ENCODE data around the gene PRDM7. TPM values are rescaled to one million over a fixed set of nuclear protein-coding genes. Genes with fewer than 3 reads are reported as not detected.

PRDM7 gene
- total and polyA plus RNA-seq, 2 of the 4 experiments (the other 2 are of a cell fraction) = not detected

DNA sequence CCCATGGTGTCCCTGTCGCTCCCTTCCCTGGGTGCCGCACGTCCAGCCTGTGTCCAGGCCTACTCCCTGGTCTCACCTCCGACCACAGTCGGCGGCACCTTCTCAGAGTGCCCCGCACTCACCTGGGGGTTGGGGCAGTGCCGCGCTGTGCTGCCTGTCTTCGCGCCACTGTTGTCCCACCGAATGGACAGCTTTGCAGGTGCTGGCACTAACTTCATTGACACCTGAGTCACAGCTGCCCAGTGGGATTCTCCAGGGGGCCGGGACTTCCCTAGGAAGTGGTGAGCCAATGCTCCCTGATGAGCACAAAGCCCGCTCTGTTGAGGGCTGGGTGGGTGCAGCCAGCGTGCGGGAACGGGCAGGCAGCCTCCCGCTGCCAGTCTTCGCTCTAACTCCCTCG is 33.6 kb downstream of the PRDM7 start:
- Histone ChIP-seq H3K27ac (ENCODE audit: insufficient read depth, low read length) (no peak overlapping the region), H2BK120ac (ENCODE audit: low read depth, low read length) (no peak overlapping the region), H3K9me3 (ENCODE audit: control insufficient read depth, insufficient read depth, low read length) (no peaks in the 10 kb centered on the region), H3K4me3 (ENCODE audit: insufficient read depth, low read depth, low read length) (no peak overlapping the region), H3K36me3 (ENCODE audit: control insufficient read depth, insufficient read depth, low read length) (peaks cover 28% of the 10 kb centered on the region), H3K4me1 (ENCODE audit: control insufficient read depth, insufficient read depth, low read length) (peaks cover 11% of the 10 kb centered on the region), H4K5ac (ENCODE audit: low read depth, low read length) (no peak overlapping the region), H2BK15ac (ENCODE audit: low read depth, low read length) (no peak overlapping the region), H3K9me1 (ENCODE audit: insufficient read depth, low read length) (no peaks in the 10 kb centered on the region), H3K4ac (ENCODE audit: low read depth, low read length) (no peak overlapping the region), H2AK5ac (ENCODE audit: low read depth, low read length) (no peak overlapping the region), H2AK9ac (replicated peaks; ENCODE audit: low read depth, low read length, poor library complexity) (no peak overlapping the region), H2AFZ (replicated peaks; ENCODE audit: low read length, poor library complexity) (no peak overlapping the region), H3K27me3 (ENCODE audit: control insufficient read depth, insufficient read depth, low read length) (no peaks in the 10 kb centered on the region), H3K18ac (ENCODE audit: low read depth, low read length) (no peak overlapping the region), H3K9ac (ENCODE audit: low read depth, low read length) (no peak overlapping the region), H3K14ac (replicated peaks; ENCODE audit: low read depth, low read length) (no peak overlapping the region), H2BK5ac (ENCODE audit: low read depth, low read length, poor library complexity, severe bottlenecking) (no peak overlapping the region), H4K8ac (ENCODE audit: low read depth in 2 of 2, low read length in 2 of 2) (no peak overlapping the region), H3K4me2 (ENCODE audit: low read depth, low read length) (no peak overlapping the region), H3K79me1 (ENCODE audit: low read depth in 1 of 2, low read length in 2 of 2) (no peaks in the 10 kb centered on the region), H4K91ac (ENCODE audit: insufficient read depth, low read depth, low read length) (no peak overlapping the region), H3K56ac (ENCODE audit: extremely low read depth, insufficient read depth, low read length) (no peak overlapping the region), H4K20me1 (ENCODE audit: insufficient read depth, low read length) (no peaks in the 10 kb centered on the region), H2BK20ac (ENCODE audit: low read depth, low read length) (no peak overlapping the region), H3K23ac (ENCODE audit: low read depth, low read length) (no peak overlapping the region)
- POLR2A ChIA-PET (ENCODE audit: unreplicated experiment) = no interaction called here
- BruUV-seq (replicated peaks) = no TSS peak
- 97% methylated on average over 13 of the region's 20 CpGs; no CpG with 5 or more reads in 1 of the 2 experiments for WGBS, 2 experiments (ENCODE audit: extremely low coverage in 2 of 2, insufficient read length in 1 of 2)
- CTCF ChIA-PET = no interaction called here
- DNase-seq (no peak), ATAC-seq (ENCODE audit: low read depth) (no peak)
- dilution Hi-C loops (cut with HindIII; ENCODE audit: low sequenced_read_pairs, unreplicated experiment) (no loop called here), in situ Hi-C loops (cut with MboI; ENCODE audit: low sequenced_read_pairs) (no loop called here), intact Hi-C loops (cut with micrococcal nuclease) (no loop called here)
- TF ChIP-seq MAFK (IDR thresholded peaks at IDR 0.05; ENCODE audit: low read depth, low read length) (no peak), NFE2L2 (IDR thresholded peaks at IDR 0.05; ENCODE audit: low read depth, low read length) (no peak), RFX5 (IDR thresholded peaks at IDR 0.05; ENCODE audit: low read depth, low read length) (no peak), MXI1 (IDR thresholded peaks at IDR 0.05; ENCODE audit: borderline replicate concordance, low read depth, low read length) (no peak), CHD1 (IDR thresholded peaks at IDR 0.05; ENCODE audit: low read depth, low read length) (no peak), POLR2A (IDR thresholded peaks at IDR 0.05; ENCODE audit: low read depth, low read length) (no peak), MAZ (IDR thresholded peaks at IDR 0.05; ENCODE audit: borderline replicate concordance, low read depth, low read length) (no peak), RAD21 (IDR thresholded peaks at IDR 0.05; ENCODE audit: low read length) (no peak), SMC3 (IDR thresholded peaks at IDR 0.05; ENCODE audit: low read depth, low read length) (no peak), RCOR1 (IDR thresholded peaks at IDR 0.05; ENCODE audit: insufficient replicate concordance, low read length) (no peak), FOS (IDR thresholded peaks at IDR 0.05; ENCODE audit: low read depth, low read length) (no peak), CEBPB (IDR thresholded peaks at IDR 0.05; ENCODE audit: low read depth, low read length) (no peak)
- TF ChIP-seq, protein P1, sequence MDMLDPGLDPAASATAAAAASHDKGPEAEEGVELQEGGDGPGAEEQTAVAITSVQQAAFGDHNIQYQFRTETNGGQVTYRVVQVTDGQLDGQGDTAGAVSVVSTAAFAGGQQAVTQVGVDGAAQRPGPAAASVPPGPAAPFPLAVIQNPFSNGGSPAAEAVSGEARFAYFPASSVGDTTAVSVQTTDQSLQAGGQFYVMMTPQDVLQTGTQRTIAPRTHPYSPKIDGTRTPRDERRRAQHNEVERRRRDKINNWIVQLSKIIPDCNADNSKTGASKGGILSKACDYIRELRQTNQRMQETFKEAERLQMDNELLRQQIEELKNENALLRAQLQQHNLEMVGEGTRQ (IDR thresholded peaks at IDR 0.05; ENCODE audit: low read depth, low read length) = no peak
- TF ChIP-seq, protein P2, sequence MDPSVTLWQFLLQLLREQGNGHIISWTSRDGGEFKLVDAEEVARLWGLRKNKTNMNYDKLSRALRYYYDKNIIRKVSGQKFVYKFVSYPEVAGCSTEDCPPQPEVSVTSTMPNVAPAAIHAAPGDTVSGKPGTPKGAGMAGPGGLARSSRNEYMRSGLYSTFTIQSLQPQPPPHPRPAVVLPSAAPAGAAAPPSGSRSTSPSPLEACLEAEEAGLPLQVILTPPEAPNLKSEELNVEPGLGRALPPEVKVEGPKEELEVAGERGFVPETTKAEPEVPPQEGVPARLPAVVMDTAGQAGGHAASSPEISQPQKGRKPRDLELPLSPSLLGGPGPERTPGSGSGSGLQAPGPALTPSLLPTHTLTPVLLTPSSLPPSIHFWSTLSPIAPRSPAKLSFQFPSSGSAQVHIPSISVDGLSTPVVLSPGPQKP (IDR thresholded peaks at IDR 0.05; ENCODE audit: borderline replicate concordance, low read depth, low read length) = no peak
- TF ChIP-seq, protein P3, sequence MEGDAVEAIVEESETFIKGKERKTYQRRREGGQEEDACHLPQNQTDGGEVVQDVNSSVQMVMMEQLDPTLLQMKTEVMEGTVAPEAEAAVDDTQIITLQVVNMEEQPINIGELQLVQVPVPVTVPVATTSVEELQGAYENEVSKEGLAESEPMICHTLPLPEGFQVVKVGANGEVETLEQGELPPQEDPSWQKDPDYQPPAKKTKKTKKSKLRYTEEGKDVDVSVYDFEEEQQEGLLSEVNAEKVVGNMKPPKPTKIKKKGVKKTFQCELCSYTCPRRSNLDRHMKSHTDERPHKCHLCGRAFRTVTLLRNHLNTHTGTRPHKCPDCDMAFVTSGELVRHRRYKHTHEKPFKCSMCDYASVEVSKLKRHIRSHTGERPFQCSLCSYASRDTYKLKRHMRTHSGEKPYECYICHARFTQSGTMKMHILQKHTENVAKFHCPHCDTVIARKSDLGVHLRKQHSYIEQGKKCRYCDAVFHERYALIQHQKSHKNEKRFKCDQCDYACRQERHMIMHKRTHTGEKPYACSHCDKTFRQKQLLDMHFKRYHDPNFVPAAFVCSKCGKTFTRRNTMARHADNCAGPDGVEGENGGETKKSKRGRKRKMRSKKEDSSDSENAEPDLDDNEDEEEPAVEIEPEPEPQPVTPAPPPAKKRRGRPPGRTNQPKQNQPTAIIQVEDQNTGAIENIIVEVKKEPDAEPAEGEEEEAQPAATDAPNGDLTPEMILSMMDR (conservative IDR thresholded peaks at IDR 0.05; ENCODE audit: low read depth, low read length) = no peak

All from IMR-90 (cell line).